SK-N-SH (cell line): ENCODE data around the gene PBX1. TPM values are rescaled to one million over a fixed set of nuclear protein-coding genes. Genes with fewer than 3 reads are reported as not detected.
A peak's percentile ranks its signal among the peaks of the same experiment; 100 is the strongest.

Experiments used
- CTCF ChIA-PET: fragments of 300-600, 350-600 bp; formaldehyde crosslinking; extraction: SDS; loops from one replicate; lab custom pipeline; 2021; lab: Yijun Ruan, JAX
- POLR2A ChIA-PET: fragments of 350-600 bp; sonication (Branson Sonifier 250); formaldehyde crosslinking; extraction: SDS; loops from one replicate; lab custom pipeline; 2020; ENCODE audit warnings: antibody characterized with exemption, inconsistent platforms; lab: Yijun Ruan, JAX
- DNase-seq: peaks from one replicate; pipeline ENCODE4 v3.0.0; 2012
- H2AFZ ChIP-seq: fragments of 200-600 bp; sonication (generic); 2 replicates; pipeline ENCODE4 v1.8.1; 2016; ENCODE audit warnings: antibody characterized with exemption, mild to moderate bottlenecking, low read depth
- H3F3A ChIP-seq: fragments of 200-600 bp; sonication (generic); replicated peaks from 2 replicates; pipeline ENCODE3; 2016; ENCODE audit warnings: antibody characterized with exemption, mild to moderate bottlenecking; ENCODE audit not compliant: insufficient read depth
- H3K27ac ChIP-seq, 2 experiments: fragments of 200-500 bp in 1 of 2; fragments of 200-600 bp in 1 of 2; sonication (Bioruptor generic) in 1 of 2; sonication (generic), shearing (Covaris generic) in 1 of 2; 2 replicates each; pipeline versions ENCODE4 v1.5.1 to v1.6.1; 2014 to 2016; ENCODE audit warnings: low read depth in 2 of 2, inconsistent platforms in 1 of 2, low read length in 1 of 2, mild to moderate bottlenecking in 1 of 2, mixed read lengths in 1 of 2
- H3K27me3 ChIP-seq: fragments of 200-600 bp; sonication (generic), shearing (Covaris generic); 2 replicates; pipeline ENCODE4 v1.6.1; 2016; ENCODE audit warnings: mixed run types; ENCODE audit not compliant: insufficient read depth
- H3K36me3 ChIP-seq, 2 experiments: fragments of 200-500 bp in 1 of 2; fragments of 200-600 bp in 1 of 2; sonication (Bioruptor generic) in 1 of 2; sonication (generic) in 1 of 2; replicated peaks in 1 of 2; 2 replicates each; pipeline versions ENCODE3 to v1.5.1; 2014 to 2016; ENCODE audit warnings: low read length in 1 of 2, mild to moderate bottlenecking in 1 of 2; ENCODE audit not compliant: insufficient read depth in 2 of 2, control insufficient read depth in 1 of 2
- H3K4me1 ChIP-seq, 2 experiments: fragments of 200-500 bp in 1 of 2; fragments of 200-600 bp in 1 of 2; sonication (Bioruptor generic) in 1 of 2; sonication (generic), shearing (Covaris generic) in 1 of 2; 2 replicates each; pipeline versions ENCODE4 v1.5.1 to v1.6.1; 2014 to 2016; ENCODE audit warnings: low read depth in 1 of 2, low read length in 1 of 2, mixed run types in 1 of 2; ENCODE audit not compliant: insufficient read depth in 2 of 2, control insufficient read depth in 1 of 2
- H3K4me2 ChIP-seq: fragments of 200-600 bp; sonication (generic), shearing (Covaris generic); 2 replicates; pipeline ENCODE4 v1.6.1; 2017; ENCODE audit warnings: mixed run types
- H3K4me3 ChIP-seq, 2 experiments: fragments of 200-500 bp in 1 of 2; fragments of 200-600 bp in 1 of 2; sonication (Bioruptor generic) in 1 of 2; sonication (generic), shearing (Covaris generic) in 1 of 2; 2 replicates each; pipeline versions ENCODE4 v1.5.1 to v1.8.1; 2014 to 2016; ENCODE audit warnings: low read depth in 2 of 2, inconsistent platforms in 1 of 2, low read length in 1 of 2, mild to moderate bottlenecking in 1 of 2, mixed read lengths in 1 of 2, moderate library complexity in 1 of 2
- H3K79me2 ChIP-seq: fragments of 200-600 bp; sonication (generic); 2 replicates; pipeline ENCODE4 v1.8.1; 2017; ENCODE audit warnings: mild to moderate bottlenecking; ENCODE audit not compliant: insufficient read depth
- H3K9ac ChIP-seq: fragments of 200-600 bp; sonication (generic); 2 replicates; pipeline ENCODE4 v1.6.1; 2017; ENCODE audit warnings: mixed run types
- H3K9me2 ChIP-seq: fragments of 200-600 bp; sonication (generic); 2 replicates; pipeline ENCODE4 v1.6.1; 2017; ENCODE audit warnings: mixed run types
- H3K9me3 ChIP-seq: fragments of 200-600 bp; sonication (generic); 2 replicates; pipeline ENCODE4 v1.6.1; 2017; ENCODE audit warnings: mixed run types, mild to moderate bottlenecking, moderate library complexity
- H4K20me1 ChIP-seq: fragments of 200-600 bp; sonication (generic); 2 replicates; pipeline ENCODE4 v1.6.1; 2017; ENCODE audit warnings: mild to moderate bottlenecking, mixed run types; ENCODE audit not compliant: insufficient read depth
- ELF1 ChIP-seq: IDR thresholded peaks from 2 replicates; pipeline ENCODE4 v1.4.0; 2012
- EP300 ChIP-seq, 2 experiments: IDR thresholded peaks; 2 replicates each; pipeline versions ENCODE4 v1.4.0 to v1.6.1; 2012; ENCODE audit warnings: borderline replicate concordance in 1 of 2, low read depth in 1 of 2, low read length in 1 of 2
- EZH2phosphoT487 ChIP-seq: fragments of 200-600 bp; sonication (generic); IDR thresholded peaks from 2 replicates; pipeline ENCODE4 v1.6.1; 2017; ENCODE audit warnings: low read depth, mixed run types, mild to moderate bottlenecking, antibody characterized with exemption, moderate library complexity, borderline replicate concordance
- FOSL2 ChIP-seq: IDR thresholded peaks from 2 replicates; pipeline ENCODE4 v1.4.0; 2012; ENCODE audit warnings: low read depth, mild to moderate bottlenecking, moderate library complexity, borderline replicate concordance
- FOXJ3 ChIP-seq: sonication (generic); formaldehyde crosslinking; IDR thresholded peaks from 2 replicates; pipeline ENCODE4 v1.5.1; 2020; ENCODE audit warnings: mild to moderate bottlenecking, missing genetic modification reagents
- FOXM1 ChIP-seq: IDR thresholded peaks from 2 replicates; pipeline ENCODE4 v1.4.0; 2012; ENCODE audit warnings: low read depth, mild to moderate bottlenecking
- POLR2AphosphoS5 ChIP-seq: IDR thresholded peaks from 2 replicates; pipeline ENCODE4 v1.6.1; 2012; ENCODE audit warnings: low read depth, low read length
- RFX5 ChIP-seq: IDR thresholded peaks from 2 replicates; pipeline ENCODE4 v1.6.1; 2012; ENCODE audit warnings: mild to moderate bottlenecking, improper control_type of control experiment, low read length
- RXRA ChIP-seq: IDR thresholded peaks from 2 replicates; pipeline ENCODE4 v1.4.0; 2012; ENCODE audit warnings: low read depth, mild to moderate bottlenecking, borderline replicate concordance
- TAF1 ChIP-seq: IDR thresholded peaks from 2 replicates; pipeline ENCODE4 v1.6.1; 2012; ENCODE audit warnings: low read depth, mild to moderate bottlenecking, low read length, moderate library complexity, borderline replicate concordance
- WGBS: methylation state at CpG from one replicate; pipeline ENCODE4 v1.1.6; 2017; ENCODE audit warnings: low lambda C conversion rate; 5-methylcytosine and 5-hydroxymethylcytosine counted together
- polyA plus RNA-seq, 3 experiments: library from polyadenylated mRNA; depleted of rRNA; stranded (reverse); fragments of >200 nt; gene quantifications; 2 replicates each; pipeline ENCODE4 v1.2.3, GENCODE V29; 2012
- TF ChIP-seq, protein P1 (sequence below): IDR thresholded peaks from 2 replicates; pipeline ENCODE4; 2012
- TF ChIP-seq, protein P2 (sequence below): fragments of 150-350 bp; IDR thresholded peaks from 2 replicates; pipeline ENCODE4 v1.6.1; 2016; ENCODE audit warnings: mild to moderate bottlenecking, low read depth, low read length
- TF ChIP-seq, protein P3 (sequence below): IDR thresholded peaks from 2 replicates; pipeline ENCODE4 v1.6.1; 2012; ENCODE audit warnings: mild to moderate bottlenecking, low read depth, low read length, moderate library complexity
- TF ChIP-seq, protein P4 (sequence below): fragments of 150-350 bp; IDR thresholded peaks from 2 replicates; pipeline ENCODE4 v1.6.1; 2017; ENCODE audit warnings: antibody characterized with exemption, low read length, low read depth, borderline replicate concordance
- TF ChIP-seq, protein P5 (sequence below): IDR thresholded peaks from 2 replicates; pipeline ENCODE4 v1.4.0; 2012; ENCODE audit warnings: low read depth, borderline replicate concordance
- TF ChIP-seq, protein P6 (sequence below): fragments of 200-600 bp; sonication (generic); IDR thresholded peaks from 2 replicates; pipeline ENCODE4 v1.6.1; 2017; ENCODE audit warnings: antibody characterized with exemption, mild to moderate bottlenecking, moderate library complexity

PBX1 gene
- polyA plus RNA-seq, 1 of the 3 experiments (the other 2 are of a cell fraction), result 27.0 TPM

DNA sequence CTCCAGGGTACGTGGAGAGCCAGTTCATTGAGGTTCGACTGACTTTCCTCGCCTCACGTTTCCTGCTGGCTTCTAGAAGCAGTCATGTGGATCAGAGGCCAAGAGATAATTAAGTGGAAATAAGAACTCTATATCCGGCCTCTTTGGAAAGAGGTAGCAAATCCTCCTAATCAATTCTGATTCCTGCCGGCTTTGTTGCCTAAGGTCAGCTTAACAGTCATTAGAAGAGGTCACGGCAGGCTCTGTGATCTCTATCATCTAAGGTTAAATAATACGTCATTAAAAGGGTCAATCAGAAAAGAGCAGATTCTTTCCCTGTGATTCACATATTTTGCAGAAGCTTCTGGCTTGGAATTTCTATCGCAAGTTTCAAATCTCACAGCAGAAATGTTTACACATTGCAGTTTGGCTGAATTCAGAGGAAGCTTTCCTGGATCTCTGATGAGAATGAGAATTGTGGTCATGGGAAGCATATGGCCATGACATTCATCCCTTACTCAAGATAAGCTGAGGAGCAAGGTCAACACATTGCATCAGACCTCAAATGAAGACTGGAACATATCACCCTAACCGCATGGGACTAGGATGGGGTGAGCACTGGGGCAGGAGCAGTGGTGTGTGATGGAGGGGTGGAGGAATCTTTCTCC is 189.4 kb downstream of the PBX1 start (continued):
- TF ChIP-seq, protein P1, sequence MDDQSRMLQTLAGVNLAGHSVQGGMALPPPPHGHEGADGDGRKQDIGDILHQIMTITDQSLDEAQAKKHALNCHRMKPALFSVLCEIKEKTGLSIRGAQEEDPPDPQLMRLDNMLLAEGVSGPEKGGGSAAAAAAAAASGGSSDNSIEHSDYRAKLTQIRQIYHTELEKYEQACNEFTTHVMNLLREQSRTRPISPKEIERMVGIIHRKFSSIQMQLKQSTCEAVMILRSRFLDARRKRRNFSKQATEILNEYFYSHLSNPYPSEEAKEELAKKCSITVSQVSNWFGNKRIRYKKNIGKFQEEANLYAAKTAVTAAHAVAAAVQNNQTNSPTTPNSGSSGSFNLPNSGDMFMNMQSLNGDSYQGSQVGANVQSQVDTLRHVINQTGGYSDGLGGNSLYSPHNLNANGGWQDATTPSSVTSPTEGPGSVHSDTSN, result peak; percentile 90
- TF ChIP-seq, protein P2, sequence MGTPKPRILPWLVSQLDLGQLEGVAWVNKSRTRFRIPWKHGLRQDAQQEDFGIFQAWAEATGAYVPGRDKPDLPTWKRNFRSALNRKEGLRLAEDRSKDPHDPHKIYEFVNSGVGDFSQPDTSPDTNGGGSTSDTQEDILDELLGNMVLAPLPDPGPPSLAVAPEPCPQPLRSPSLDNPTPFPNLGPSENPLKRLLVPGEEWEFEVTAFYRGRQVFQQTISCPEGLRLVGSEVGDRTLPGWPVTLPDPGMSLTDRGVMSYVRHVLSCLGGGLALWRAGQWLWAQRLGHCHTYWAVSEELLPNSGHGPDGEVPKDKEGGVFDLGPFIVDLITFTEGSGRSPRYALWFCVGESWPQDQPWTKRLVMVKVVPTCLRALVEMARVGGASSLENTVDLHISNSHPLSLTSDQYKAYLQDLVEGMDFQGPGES, result no peak
- TF ChIP-seq EZH2phosphoT487 (no peak), FOXM1 (peak; percentile 68; the same call in 1 of the 2 replicates), TAF1 (no peak), FOXJ3 (CRISPR knock-in tag) (no peak), ELF1 (no peak), FOSL2 (peak; percentile 52), RXRA (peak; percentile 95), POLR2AphosphoS5 (peak; percentile 80), EP300 (IDR thresholded peaks at IDR 0.05; ENCODE audit: borderline replicate concordance in 1 of 2, low read depth in 1 of 2, low read length in 1 of 2) (peak; percentile 56 to 91; a peak in 3 of 4 replicates), RFX5 (no peak)

DNA sequence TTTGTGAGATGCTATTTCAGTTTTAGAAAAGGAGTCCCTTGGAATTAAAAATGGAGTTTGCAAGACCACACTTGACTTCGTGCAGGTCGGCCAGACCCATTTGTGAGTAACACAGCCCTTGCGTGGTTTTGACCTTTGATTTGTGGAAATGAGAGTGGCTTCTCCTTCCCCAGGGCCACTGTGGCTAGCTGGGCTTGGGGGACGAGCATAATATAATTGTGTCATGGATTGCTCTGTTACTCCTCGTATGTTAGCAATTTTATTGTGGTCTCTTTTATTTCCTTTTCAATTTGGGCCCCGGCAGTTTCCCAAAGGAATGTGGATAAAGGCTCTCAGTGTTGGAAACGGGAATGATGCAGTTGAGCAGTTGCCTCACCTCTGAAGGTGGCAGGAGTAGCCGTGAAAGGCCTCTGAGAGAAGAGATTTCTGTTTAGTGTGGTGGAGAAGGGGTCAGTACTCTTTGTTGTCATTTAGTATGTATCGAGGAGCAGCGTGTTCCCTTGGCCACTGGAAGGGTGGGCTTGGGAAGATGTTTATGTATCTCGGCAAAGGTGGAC is 194.6 kb downstream of the PBX1 start:
- Histone ChIP-seq H3K9me2 (no peaks in the 10 kb centered on the region), H3K36me3 (no peaks in the 10 kb centered on the region), H3K9ac (no peak overlapping the region), H3K4me1 (peaks cover 3 to 21% of the 10 kb centered on the region in 2 experiments; a peak in 3 of 4 replicates), H3F3A (peaks cover 12% of the 10 kb centered on the region), H3K9me3 (no peaks in the 10 kb centered on the region), H3K27ac (no peak overlapping the region), H4K20me1 (no peaks in the 10 kb centered on the region), H3K27me3 (no peaks in the 10 kb centered on the region), H3K4me2 (no peak overlapping the region), H2AFZ (no peak overlapping the region), H3K4me3 (no peak overlapping the region), H3K79me2 (no peaks in the 10 kb centered on the region)
- TF ChIP-seq, protein P3, sequence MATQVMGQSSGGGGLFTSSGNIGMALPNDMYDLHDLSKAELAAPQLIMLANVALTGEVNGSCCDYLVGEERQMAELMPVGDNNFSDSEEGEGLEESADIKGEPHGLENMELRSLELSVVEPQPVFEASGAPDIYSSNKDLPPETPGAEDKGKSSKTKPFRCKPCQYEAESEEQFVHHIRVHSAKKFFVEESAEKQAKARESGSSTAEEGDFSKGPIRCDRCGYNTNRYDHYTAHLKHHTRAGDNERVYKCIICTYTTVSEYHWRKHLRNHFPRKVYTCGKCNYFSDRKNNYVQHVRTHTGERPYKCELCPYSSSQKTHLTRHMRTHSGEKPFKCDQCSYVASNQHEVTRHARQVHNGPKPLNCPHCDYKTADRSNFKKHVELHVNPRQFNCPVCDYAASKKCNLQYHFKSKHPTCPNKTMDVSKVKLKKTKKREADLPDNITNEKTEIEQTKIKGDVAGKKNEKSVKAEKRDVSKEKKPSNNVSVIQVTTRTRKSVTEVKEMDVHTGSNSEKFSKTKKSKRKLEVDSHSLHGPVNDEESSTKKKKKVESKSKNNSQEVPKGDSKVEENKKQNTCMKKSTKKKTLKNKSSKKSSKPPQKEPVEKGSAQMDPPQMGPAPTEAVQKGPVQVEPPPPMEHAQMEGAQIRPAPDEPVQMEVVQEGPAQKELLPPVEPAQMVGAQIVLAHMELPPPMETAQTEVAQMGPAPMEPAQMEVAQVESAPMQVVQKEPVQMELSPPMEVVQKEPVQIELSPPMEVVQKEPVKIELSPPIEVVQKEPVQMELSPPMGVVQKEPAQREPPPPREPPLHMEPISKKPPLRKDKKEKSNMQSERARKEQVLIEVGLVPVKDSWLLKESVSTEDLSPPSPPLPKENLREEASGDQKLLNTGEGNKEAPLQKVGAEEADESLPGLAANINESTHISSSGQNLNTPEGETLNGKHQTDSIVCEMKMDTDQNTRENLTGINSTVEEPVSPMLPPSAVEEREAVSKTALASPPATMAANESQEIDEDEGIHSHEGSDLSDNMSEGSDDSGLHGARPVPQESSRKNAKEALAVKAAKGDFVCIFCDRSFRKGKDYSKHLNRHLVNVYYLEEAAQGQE, result no peak
- TF ChIP-seq POLR2AphosphoS5, result no peak
- TF ChIP-seq, protein P4, sequence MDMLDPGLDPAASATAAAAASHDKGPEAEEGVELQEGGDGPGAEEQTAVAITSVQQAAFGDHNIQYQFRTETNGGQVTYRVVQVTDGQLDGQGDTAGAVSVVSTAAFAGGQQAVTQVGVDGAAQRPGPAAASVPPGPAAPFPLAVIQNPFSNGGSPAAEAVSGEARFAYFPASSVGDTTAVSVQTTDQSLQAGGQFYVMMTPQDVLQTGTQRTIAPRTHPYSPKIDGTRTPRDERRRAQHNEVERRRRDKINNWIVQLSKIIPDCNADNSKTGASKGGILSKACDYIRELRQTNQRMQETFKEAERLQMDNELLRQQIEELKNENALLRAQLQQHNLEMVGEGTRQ, result no peak
- TF ChIP-seq, protein P5, sequence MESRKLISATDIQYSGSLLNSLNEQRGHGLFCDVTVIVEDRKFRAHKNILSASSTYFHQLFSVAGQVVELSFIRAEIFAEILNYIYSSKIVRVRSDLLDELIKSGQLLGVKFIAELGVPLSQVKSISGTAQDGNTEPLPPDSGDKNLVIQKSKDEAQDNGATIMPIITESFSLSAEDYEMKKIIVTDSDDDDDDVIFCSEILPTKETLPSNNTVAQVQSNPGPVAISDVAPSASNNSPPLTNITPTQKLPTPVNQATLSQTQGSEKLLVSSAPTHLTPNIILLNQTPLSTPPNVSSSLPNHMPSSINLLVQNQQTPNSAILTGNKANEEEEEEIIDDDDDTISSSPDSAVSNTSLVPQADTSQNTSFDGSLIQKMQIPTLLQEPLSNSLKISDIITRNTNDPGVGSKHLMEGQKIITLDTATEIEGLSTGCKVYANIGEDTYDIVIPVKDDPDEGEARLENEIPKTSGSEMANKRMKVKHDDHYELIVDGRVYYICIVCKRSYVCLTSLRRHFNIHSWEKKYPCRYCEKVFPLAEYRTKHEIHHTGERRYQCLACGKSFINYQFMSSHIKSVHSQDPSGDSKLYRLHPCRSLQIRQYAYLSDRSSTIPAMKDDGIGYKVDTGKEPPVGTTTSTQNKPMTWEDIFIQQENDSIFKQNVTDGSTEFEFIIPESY, result no peak
- TF ChIP-seq, protein P6, sequence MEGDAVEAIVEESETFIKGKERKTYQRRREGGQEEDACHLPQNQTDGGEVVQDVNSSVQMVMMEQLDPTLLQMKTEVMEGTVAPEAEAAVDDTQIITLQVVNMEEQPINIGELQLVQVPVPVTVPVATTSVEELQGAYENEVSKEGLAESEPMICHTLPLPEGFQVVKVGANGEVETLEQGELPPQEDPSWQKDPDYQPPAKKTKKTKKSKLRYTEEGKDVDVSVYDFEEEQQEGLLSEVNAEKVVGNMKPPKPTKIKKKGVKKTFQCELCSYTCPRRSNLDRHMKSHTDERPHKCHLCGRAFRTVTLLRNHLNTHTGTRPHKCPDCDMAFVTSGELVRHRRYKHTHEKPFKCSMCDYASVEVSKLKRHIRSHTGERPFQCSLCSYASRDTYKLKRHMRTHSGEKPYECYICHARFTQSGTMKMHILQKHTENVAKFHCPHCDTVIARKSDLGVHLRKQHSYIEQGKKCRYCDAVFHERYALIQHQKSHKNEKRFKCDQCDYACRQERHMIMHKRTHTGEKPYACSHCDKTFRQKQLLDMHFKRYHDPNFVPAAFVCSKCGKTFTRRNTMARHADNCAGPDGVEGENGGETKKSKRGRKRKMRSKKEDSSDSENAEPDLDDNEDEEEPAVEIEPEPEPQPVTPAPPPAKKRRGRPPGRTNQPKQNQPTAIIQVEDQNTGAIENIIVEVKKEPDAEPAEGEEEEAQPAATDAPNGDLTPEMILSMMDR, result no peak
- CTCF ChIA-PET, result no interaction called here
- DNase-seq, result no peak
- 88% methylated on average over 11 of the region's 11 CpGs for WGBS
- POLR2A ChIA-PET, result no interaction called here
